ENCODE data around the gene SERPINA9.

SERPINA9 gene

DNA sequence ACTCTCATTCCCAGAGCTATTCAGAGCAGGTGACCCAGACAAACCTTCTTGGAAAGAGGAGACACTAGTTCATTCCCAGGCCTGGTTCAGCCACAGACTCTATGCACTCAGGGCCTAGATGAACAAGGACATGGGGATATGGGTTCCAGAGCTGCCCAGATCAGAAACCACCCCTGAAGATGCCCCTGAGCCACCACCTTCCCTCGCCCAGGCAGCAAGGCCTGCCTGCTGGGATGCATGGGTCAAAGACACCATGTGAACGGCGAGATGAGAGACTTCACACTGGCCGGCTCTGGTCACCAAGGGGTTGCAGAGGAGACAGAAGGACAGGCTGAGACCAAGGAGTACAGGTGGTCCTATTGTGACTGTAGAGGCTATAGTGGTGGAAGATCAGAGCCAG lies 29.2 kb upstream of the SERPINA9 start:
- no peaks in the 10 kb centered on the region for H3K4me1 ChIP-seq (ENCODE audit: low read length)
- H3K79me2 ChIP-seq (ENCODE audit: low read length), result no peaks in the 10 kb centered on the region
- no peaks in the 10 kb centered on the region for H3K36me3 ChIP-seq (replicated peaks; ENCODE audit: low read depth, low read length)
- H3K9me3 ChIP-seq (ENCODE audit: insufficient read depth, low read length), result no peaks in the 10 kb centered on the region
- TF ChIP-seq EZH2phosphoT487 (IDR thresholded peaks at IDR 0.05; ENCODE audit: low read depth), result no peak
- TF ChIP-seq, protein P1, sequence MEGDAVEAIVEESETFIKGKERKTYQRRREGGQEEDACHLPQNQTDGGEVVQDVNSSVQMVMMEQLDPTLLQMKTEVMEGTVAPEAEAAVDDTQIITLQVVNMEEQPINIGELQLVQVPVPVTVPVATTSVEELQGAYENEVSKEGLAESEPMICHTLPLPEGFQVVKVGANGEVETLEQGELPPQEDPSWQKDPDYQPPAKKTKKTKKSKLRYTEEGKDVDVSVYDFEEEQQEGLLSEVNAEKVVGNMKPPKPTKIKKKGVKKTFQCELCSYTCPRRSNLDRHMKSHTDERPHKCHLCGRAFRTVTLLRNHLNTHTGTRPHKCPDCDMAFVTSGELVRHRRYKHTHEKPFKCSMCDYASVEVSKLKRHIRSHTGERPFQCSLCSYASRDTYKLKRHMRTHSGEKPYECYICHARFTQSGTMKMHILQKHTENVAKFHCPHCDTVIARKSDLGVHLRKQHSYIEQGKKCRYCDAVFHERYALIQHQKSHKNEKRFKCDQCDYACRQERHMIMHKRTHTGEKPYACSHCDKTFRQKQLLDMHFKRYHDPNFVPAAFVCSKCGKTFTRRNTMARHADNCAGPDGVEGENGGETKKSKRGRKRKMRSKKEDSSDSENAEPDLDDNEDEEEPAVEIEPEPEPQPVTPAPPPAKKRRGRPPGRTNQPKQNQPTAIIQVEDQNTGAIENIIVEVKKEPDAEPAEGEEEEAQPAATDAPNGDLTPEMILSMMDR (IDR thresholded peaks at IDR 0.05; ENCODE audit: low read depth, low read length), result no peak
- no peak overlapping the region for H3K27ac ChIP-seq (ENCODE audit: low read length)
- H3K9ac ChIP-seq (ENCODE audit: low read length), result no peak overlapping the region
- H3K27me3 ChIP-seq (ENCODE audit: low read depth, low read length), result peaks cover 9% of the 10 kb centered on the region; the same call in 1 of the 2 replicates
- H3K4me2 ChIP-seq (ENCODE audit: low read length), result no peak overlapping the region
- H4K20me1 ChIP-seq (ENCODE audit: insufficient read depth, low read length), result no peaks in the 10 kb centered on the region
- H3K4me3 ChIP-seq (ENCODE audit: low read length), result no peak overlapping the region
- no peak overlapping the region for H2AFZ ChIP-seq (ENCODE audit: low read depth, low read length)

DNA sequence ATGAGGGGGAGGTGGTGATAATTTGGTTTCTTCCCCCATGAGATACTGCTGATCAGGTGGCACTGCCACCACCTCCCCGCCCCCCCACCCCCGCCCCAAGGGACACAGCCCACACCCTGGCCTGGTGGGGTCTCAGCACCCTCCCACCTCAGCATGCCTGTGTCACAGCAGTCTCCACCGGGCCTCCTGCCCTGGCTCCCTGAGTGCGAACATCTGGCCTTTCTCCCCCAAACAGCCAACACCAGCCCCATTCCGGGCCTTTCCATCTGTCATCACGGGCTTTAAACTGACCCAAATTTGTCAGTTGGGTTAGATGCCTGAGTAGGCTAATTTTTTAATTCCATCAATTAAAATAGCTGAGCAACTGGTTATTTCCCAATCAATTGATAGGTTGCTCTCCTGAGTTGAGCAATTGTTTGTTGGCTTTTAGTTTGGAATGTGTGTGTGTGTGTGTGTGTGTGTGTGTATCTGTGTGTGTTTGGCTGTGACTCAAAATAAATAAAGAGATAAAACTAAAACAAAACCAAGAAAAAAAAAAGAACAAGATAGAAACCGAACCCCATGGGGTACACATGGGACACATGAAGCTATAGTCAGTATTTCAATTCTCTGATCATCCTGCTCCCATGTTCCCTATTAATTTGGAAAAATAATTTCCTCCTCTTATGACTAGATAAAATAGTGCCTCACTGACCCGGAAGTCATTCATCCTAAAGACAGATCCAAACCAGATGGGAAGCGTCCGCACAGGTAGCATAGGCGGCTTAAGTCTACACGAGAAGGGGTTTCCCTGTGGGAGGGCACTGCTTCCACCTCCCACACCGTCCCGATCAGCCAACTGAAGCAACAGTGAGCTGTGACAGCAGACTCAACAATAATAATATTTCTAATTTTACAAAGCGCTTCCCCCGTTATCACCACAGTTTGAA lies 25.9 kb upstream of the SERPINA9 start:
- Histone ChIP-seq H3K9ac (ENCODE audit: low read length) (no peak overlapping the region), H3K4me3 (ENCODE audit: low read length) (no peak overlapping the region), H3K36me3 (replicated peaks; ENCODE audit: low read depth, low read length) (no peaks in the 10 kb centered on the region), H3K27me3 (ENCODE audit: low read depth, low read length) (peaks cover 23% of the 10 kb centered on the region; the same call in 1 of the 2 replicates), H2AFZ (ENCODE audit: low read depth, low read length) (no peak overlapping the region), H3K4me2 (ENCODE audit: low read length) (no peak overlapping the region), H3K79me2 (ENCODE audit: low read length) (no peaks in the 10 kb centered on the region), H3K9me3 (ENCODE audit: insufficient read depth, low read length) (no peaks in the 10 kb centered on the region), H3K4me1 (ENCODE audit: low read length) (no peaks in the 10 kb centered on the region), H3K27ac (ENCODE audit: low read length) (no peak overlapping the region), H4K20me1 (ENCODE audit: insufficient read depth, low read length) (no peaks in the 10 kb centered on the region)
- TF ChIP-seq, protein P1 (IDR thresholded peaks at IDR 0.05; ENCODE audit: low read depth, low read length), result no peak
- no peak for TF ChIP-seq EZH2phosphoT487 (IDR thresholded peaks at IDR 0.05; ENCODE audit: low read depth)

DNA sequence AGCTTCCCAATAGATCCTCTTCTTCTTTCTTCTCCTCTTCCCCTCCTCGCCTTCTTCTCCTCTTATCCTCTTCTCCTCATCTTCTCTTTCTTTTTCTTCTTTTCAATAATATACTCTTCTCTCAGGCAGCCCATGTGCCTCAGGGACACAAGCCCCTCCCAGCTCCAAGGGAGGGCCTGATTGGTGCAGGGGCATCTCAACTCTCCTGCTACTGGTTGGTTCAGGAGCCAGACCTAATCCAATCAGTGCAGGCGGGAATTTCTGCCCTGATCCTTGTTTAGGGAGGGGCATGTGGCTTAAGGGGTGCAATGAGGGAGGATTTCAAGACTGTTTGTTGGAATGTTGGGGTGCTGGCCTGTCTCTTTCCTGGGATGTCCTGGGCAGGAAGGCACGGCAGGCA lies 24.3 kb upstream of the SERPINA9 start:
- no peak overlapping the region for H2AFZ ChIP-seq (ENCODE audit: low read depth, low read length)
- no peaks in the 10 kb centered on the region for H3K79me2 ChIP-seq (ENCODE audit: low read length)
- H3K4me1 ChIP-seq (ENCODE audit: low read length), result no peaks in the 10 kb centered on the region
- H3K27me3 ChIP-seq (ENCODE audit: low read depth, low read length), result peaks cover 32% of the 10 kb centered on the region
- no peak overlapping the region for H3K4me3 ChIP-seq (ENCODE audit: low read length)
- TF ChIP-seq, protein P1 (IDR thresholded peaks at IDR 0.05; ENCODE audit: low read depth, low read length), result no peak
- no peak overlapping the region for H3K27ac ChIP-seq (ENCODE audit: low read length)
- H4K20me1 ChIP-seq (ENCODE audit: insufficient read depth, low read length), result no peaks in the 10 kb centered on the region
- no peak overlapping the region for H3K9ac ChIP-seq (ENCODE audit: low read length)
- H3K9me3 ChIP-seq (ENCODE audit: insufficient read depth, low read length), result no peaks in the 10 kb centered on the region
- H3K36me3 ChIP-seq (replicated peaks; ENCODE audit: low read depth, low read length), result no peaks in the 10 kb centered on the region
- H3K4me2 ChIP-seq (ENCODE audit: low read length), result no peak overlapping the region

DNA sequence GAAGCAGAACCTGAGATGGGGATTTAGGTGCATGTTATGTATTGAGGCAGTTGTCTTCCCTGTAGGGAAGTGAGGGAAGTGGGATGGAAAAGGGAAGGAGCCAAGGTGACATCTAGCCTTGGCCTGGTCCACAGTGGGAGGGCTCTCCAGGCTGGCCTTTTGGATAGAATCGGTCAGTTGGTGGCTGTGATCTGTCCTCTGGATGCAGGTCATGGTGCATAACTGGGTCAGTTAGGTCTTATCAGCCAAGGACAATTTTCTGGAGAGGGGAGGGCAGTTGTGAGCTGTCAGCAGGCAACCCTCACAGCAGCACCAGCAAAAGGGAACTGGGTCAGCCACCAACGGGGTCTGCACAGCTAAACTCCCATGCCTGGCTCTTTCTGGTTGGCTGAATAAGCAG lies 23.7 kb upstream of the SERPINA9 start:
- no peak for TF ChIP-seq EZH2phosphoT487 (IDR thresholded peaks at IDR 0.05; ENCODE audit: low read depth)
- TF ChIP-seq, protein P1 (IDR thresholded peaks at IDR 0.05; ENCODE audit: low read depth, low read length), result no peak
- H3K9ac ChIP-seq (ENCODE audit: low read length), result no peak overlapping the region
- H3K4me2 ChIP-seq (ENCODE audit: low read length), result no peak overlapping the region

More for the DNA sequence above, 23.7 kb upstream of the SERPINA9 start:
- H3K9me3 ChIP-seq (ENCODE audit: insufficient read depth, low read length), result no peaks in the 10 kb centered on the region
- H3K27ac ChIP-seq (ENCODE audit: low read length), result no peak overlapping the region
- H3K27me3 ChIP-seq (ENCODE audit: low read depth, low read length), result peaks cover 33% of the 10 kb centered on the region
- H3K4me1 ChIP-seq (ENCODE audit: low read length), result no peaks in the 10 kb centered on the region
- no peak overlapping the region for H2AFZ ChIP-seq (ENCODE audit: low read depth, low read length)
- H4K20me1 ChIP-seq (ENCODE audit: insufficient read depth, low read length), result no peaks in the 10 kb centered on the region
- no peak overlapping the region for H3K4me3 ChIP-seq (ENCODE audit: low read length)
- H3K36me3 ChIP-seq (replicated peaks; ENCODE audit: low read depth, low read length), result no peaks in the 10 kb centered on the region
- no peaks in the 10 kb centered on the region for H3K79me2 ChIP-seq (ENCODE audit: low read length)

All from OCI-LY3 (cell line).